T47D (cell line): Measurements from ENCODE around the gene ABHD14A.

ENCODE experiments used
- DNase-seq, 2 experiments: peaks; one replicate each; pipeline versions ENCODE4 v3.0.0 to v3.0.0-alpha.2; 2011 to 2012; ENCODE audit warnings: low read depth in 1 of 2, low spot score in 1 of 2
- JUND ChIP-seq: IDR thresholded peaks from 2 replicates; pipeline ENCODE4 v1.6.1; 2012; ENCODE audit warnings: low read depth
- in situ Hi-C: cut with HindIII; loops from 2 replicates; pipeline ENCODE4 v1.10.0; 2016; ENCODE audit warnings: low sequenced_read_pairs, low pct_unique_long_range_greater_than_20kb

The ABHD14A gene

GRCh38 chr3:51954713-51955112 lies 20.2 kb upstream of the ABHD14A start:
- in situ Hi-C loops = no loop called here
- DNase-seq = no peak
- no peak for TF ChIP-seq JUND

DNA sequence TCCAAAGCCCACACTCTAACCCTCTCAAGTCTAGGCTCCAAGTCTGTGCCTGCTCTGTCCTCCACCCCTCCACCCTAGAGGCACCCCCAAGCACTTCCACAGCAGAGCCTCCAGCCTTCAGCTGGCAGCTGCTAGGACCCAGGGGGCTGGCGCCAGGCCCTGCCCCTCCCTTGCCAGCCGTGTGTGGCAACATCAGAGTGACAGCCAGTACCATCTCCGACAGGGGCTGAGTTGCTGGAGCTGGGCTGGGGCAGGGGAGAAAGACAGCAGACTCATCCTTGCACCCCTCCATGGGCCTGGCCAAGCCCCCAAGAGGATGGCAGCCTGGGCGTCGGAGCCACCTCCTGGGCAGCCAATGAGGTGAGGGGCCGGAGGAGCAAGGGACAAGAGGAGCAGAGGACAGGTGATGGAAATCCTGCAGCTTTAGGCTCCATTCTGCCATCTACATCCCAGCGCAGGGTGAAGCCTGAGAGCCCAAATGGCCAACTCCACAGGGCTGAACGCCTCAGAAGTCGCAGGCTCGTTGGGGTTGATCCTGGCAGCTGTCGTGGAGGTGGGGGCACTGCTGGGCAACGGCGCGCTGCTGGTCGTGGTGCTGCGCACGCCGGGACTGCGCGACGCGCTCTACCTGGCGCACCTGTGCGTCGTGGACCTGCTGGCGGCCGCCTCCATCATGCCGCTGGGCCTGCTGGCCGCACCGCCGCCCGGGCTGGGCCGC lies 19.5 kb upstream of the ABHD14A start, which contains the start of gene GPR62:
GPR62 (plus strand) TSS at position 207 of the 718 bp plus-strand sequence; CDS start at position 479, 272 bp downstream.
- TF ChIP-seq JUND = no peak
- in situ Hi-C loops = no loop called here
- DNase-seq = no peak

- in situ Hi-C loops = no loop called here
- DNase-seq = no peak
- TF ChIP-seq JUND = no peak
Observed at GRCh38 chr3:51955893-51956770, 18.7 kb upstream of the ABHD14A start.

DNA sequence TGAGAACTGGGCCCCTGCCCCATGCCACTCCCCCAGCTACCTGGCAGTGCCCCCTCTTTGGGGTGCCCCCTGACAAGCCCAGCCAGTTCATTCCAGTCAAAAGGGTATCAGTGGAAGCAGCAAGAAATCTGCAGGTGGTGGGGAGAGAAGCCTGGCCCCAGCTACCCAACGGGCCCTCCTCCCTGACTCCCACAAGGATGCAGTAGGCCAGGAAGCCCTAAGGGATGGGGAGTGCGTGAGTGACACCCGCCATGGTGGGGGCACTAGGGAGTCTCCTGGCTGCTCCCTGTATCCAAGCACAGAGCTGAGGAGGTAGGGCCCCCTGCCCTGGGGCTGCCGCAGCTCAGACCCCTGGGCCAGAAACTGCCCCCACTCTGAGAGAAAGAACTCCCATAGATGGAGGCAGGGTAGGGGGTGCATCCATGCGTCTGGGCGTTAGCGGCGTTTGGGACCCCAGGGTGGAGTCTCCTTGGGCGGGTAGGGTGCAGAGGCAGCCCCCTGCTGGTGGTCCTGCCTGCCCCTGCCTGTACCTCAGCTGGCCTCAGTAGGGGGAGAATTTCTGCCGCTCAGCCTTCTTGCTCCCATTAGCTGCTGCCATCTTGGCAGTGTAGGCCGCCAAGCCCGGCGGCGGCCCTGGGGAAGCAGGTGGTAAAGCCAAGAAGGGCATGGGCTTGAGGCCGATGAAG lies 17.2 kb upstream of the ABHD14A start:
- DNase-seq = no peak
- in situ Hi-C loops = no loop called here
- no peak for TF ChIP-seq JUND

DNA sequence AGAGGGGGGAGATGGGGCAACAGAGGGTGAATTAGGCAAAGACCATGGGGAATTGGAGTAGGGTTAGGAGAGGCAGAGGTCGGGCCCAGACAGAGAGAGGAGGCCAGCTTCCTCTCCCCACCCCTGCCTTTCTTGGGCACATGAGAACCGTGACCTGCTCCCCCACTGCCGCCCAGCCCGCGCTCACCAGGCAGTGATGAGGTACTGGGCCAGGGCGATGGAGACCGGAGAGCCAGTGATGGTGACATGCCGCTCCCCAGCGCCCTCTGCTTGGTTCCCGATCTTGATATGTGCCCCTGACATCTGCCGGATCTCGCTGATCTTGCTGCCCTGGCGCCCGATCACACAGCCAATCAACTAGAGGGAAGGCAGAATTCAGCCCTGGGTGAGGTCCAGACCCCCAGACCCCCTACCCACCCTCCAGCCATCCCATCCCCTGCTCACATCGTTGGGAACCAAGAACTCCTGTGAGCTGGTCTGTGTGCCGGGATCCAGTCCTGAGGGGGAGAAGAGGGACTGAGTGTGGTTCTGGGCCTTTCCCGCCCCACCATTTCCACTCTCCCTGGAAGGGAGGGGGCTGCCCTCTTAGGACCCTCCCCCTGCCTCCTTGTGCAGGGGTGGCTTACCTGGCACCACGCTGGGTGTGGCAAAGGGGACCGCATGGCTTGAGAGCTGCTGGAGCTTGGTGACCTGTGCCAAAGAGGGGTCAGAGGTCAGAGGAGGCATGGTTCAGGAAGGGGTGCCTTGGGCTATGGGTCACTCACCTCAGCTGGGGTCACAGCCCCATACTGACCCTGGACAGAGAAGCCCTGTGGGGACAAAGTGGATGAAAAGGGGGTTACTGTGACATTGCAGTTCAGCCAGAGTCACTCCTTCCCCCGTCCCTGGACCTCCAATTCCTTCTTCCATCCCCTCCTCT lies 16.0 kb upstream of the ABHD14A start:
- in situ Hi-C loops = no loop called here
- no peak for TF ChIP-seq JUND
- no peak for DNase-seq

- in situ Hi-C loops = no loop called here
- no peak for TF ChIP-seq JUND
- no peak for DNase-seq
Observed at GRCh38 chr3:51959651-51960050, 15.2 kb upstream of the ABHD14A start.

GRCh38 chr3:51960386-51960785 lies 14.5 kb upstream of the ABHD14A start:
- DNase-seq = no peak
- no peak for TF ChIP-seq JUND
- in situ Hi-C loops = no loop called here

DNA sequence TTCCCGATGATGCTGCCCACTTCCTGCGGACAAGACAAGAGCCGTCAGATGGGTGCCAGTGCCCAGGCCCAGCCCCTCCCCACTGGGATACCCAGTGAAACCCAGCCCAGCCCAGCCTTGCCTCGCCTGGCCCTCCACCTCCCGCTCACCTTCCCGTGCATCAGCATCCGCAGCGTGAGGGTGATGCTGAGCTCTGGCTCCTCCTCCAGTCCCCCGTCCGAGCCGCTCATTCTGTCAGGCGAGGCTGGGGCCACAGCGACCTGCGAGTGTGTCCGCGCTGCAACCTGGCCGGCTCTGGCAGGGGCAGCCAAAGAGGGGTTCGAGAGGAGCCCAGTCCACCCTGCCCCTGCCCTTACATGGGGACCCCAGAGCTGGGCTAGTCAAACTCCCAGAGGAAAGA lies 13.9 kb upstream of the ABHD14A start:
- no peak for DNase-seq
- in situ Hi-C loops = no loop called here
- TF ChIP-seq JUND = no peak

- TF ChIP-seq JUND = no peak
- in situ Hi-C loops = no loop called here
- no peak for DNase-seq
Observed at GRCh38 chr3:51961602-51962569, 13.0 kb upstream of the ABHD14A start.

DNA sequence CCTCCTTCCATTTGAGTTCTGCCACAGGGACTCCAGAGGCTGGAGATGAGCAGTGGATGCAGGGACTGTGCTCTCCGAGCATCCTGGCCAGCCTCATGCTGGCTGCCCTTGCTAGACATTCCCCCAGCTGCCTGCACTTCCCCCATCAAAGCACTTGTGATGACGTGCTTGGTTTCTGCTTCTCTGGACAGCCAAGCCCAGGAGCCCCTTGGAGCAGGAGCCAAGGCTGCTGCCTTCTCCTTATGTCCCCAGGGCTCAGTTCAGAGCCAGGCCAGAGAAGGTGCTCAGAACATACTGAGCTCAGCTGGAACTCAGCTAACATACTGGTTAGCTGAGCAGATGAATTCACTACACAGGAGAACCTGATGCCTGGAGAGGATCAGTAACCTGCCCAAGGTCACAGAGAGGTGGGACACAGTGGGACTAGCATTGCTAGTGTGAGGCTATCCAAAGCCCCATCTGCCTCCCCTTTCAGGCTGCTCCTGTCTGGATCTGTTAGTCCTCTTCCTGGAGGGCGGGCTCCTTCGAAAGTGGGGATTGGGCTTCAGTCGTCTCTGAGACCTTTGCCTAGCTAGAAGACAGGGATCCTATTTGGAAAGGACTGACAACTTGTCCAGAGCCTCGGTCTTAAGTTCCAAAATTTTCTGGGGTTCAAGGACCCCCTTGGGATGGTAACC lies 11.9 kb upstream of the ABHD14A start:
- no peak for DNase-seq
- in situ Hi-C loops = no loop called here
- TF ChIP-seq JUND = no peak
